ENCODE results near the gene MAP7D2.

MAP7D2 gene

GRCh38 chrX:19964017-19964710 lies 152.5 kb downstream of the MAP7D2 start:
- DNase-seq, result no peak

GRCh38 chrX:19960913-19961312 lies 155.8 kb downstream of the MAP7D2 start:
- no peak for DNase-seq

- no peak for DNase-seq
Measured at GRCh38 chrX:19958552-19959486, 157.9 kb downstream of the MAP7D2 start.

- DNase-seq, result no peak
Measured at GRCh38 chrX:19956923-19957322, 159.8 kb downstream of the MAP7D2 start.
